Adrenal gland (tissue), 5 donors: ENCODE data around the gene SH2D1A.

Experiments used
- POLR2A ChIP-seq, 2 donors: fragments of 450-650 bp; IDR thresholded peaks; one replicate each; pipeline ENCODE4 v1.6.1; 2017; ENCODE audit warnings: antibody characterized with exemption in 2 of 2, mild to moderate bottlenecking in 2 of 2, moderate library complexity in 1 of 2
- TF ChIP-seq, protein P1 (sequence below), 6 experiments: fragments of 450-650 bp in 4 of 6; fragments of 200-600 bp in 2 of 6; sonication (generic) in 1 of 6; IDR thresholded peaks; 1 replicate in 5 of 6; 2 replicates in 1 of 6; pipeline versions ENCODE4 v1.5.1 to v1.8.0; 2016 to 2021; ENCODE audit warnings: antibody characterized with exemption in 6 of 6, mild to moderate bottlenecking in 2 of 6, moderate library complexity in 1 of 6
- donor health status: DM: no; HTN: no; CAD: no.

DNA sequence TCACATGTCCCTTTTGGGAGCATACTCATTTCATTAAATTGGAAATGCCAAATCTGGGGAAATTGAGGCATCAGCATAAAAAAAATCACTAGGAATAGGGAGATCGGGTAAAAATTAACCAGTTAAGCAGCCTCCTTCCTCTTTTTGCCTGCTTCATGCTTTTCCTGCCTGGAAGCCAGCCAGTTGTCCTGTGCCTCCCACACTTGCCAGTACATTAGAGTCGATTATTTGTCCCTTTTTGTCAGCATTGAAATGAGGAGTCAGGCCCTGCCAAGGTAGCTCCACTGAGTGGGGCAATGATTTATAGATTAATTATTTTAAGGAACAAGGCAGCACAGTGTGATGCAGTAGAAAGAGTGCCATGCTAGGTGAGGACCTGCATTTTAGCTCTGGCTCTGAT lies 55.3 kb downstream of the SH2D1A start:
- TF ChIP-seq, protein P1, sequence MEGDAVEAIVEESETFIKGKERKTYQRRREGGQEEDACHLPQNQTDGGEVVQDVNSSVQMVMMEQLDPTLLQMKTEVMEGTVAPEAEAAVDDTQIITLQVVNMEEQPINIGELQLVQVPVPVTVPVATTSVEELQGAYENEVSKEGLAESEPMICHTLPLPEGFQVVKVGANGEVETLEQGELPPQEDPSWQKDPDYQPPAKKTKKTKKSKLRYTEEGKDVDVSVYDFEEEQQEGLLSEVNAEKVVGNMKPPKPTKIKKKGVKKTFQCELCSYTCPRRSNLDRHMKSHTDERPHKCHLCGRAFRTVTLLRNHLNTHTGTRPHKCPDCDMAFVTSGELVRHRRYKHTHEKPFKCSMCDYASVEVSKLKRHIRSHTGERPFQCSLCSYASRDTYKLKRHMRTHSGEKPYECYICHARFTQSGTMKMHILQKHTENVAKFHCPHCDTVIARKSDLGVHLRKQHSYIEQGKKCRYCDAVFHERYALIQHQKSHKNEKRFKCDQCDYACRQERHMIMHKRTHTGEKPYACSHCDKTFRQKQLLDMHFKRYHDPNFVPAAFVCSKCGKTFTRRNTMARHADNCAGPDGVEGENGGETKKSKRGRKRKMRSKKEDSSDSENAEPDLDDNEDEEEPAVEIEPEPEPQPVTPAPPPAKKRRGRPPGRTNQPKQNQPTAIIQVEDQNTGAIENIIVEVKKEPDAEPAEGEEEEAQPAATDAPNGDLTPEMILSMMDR (IDR thresholded peaks at IDR 0.05) = no peak
- TF ChIP-seq POLR2A (IDR thresholded peaks at IDR 0.05) = no peak
